Breast epithelium (tissue), 3 donors: Measurements from ENCODE around the gene RIPK1.

ENCODE experiments used
- POLR2A ChIP-seq: fragments of 450-650 bp; IDR thresholded peaks from one replicate; pipeline ENCODE4 v1.6.1; 2016; ENCODE audit warnings: antibody characterized with exemption, mild to moderate bottlenecking, moderate library complexity
- POLR2AphosphoS5 ChIP-seq, 3 donors: sonication (generic); formaldehyde crosslinking; IDR thresholded peaks; one replicate each; pipeline ENCODE4 v1.6.1; 2017; ENCODE audit warnings: antibody characterized with exemption in 3 of 3
- TF ChIP-seq, protein P1 (sequence below), 3 donors: fragments of 450-650 bp; IDR thresholded peaks; one replicate each; pipeline ENCODE4 v1.5.1; 2016 to 2017; ENCODE audit warnings: antibody characterized with exemption in 3 of 3, mild to moderate bottlenecking in 3 of 3, moderate library complexity in 3 of 3

- TF ChIP-seq, protein P1, sequence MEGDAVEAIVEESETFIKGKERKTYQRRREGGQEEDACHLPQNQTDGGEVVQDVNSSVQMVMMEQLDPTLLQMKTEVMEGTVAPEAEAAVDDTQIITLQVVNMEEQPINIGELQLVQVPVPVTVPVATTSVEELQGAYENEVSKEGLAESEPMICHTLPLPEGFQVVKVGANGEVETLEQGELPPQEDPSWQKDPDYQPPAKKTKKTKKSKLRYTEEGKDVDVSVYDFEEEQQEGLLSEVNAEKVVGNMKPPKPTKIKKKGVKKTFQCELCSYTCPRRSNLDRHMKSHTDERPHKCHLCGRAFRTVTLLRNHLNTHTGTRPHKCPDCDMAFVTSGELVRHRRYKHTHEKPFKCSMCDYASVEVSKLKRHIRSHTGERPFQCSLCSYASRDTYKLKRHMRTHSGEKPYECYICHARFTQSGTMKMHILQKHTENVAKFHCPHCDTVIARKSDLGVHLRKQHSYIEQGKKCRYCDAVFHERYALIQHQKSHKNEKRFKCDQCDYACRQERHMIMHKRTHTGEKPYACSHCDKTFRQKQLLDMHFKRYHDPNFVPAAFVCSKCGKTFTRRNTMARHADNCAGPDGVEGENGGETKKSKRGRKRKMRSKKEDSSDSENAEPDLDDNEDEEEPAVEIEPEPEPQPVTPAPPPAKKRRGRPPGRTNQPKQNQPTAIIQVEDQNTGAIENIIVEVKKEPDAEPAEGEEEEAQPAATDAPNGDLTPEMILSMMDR (IDR thresholded peaks at IDR 0.05), result no peak
- TF ChIP-seq POLR2A (no peak), POLR2AphosphoS5 (IDR thresholded peaks at IDR 0.05) (no peak)
These were observed 7.4 kb downstream of the RIPK1 start for GRCh38 chr6:3075772-3076113.
